Kidney (tissue), 14 donors: ENCODE measurements around the gene KRT79. TPM values are rescaled to one million over a fixed set of nuclear protein-coding genes. Genes with fewer than 3 reads are reported as not detected.

Source experiments
- DNase-seq, 5 donors: peaks; one replicate each; pipeline ENCODE4 v3.0.0-alpha.2; 2013 to 2020
- FAIRE-seq: peaks from 2 replicates; lab custom pipeline; 2012; peaks lifted over from hg19 to GRCh38; lab: Jason Lieb, UNC
- H3K27ac ChIP-seq, 2 donors: one replicate each; pipeline ENCODE4 v1.7.0; 2013; ENCODE audit warnings: low read depth in 2 of 2, low read length in 2 of 2, inconsistent platforms in 1 of 2
- H3K27me3 ChIP-seq: one replicate; pipeline ENCODE4 v1.7.1; 2013; ENCODE audit warnings: low read length, inconsistent platforms; ENCODE audit not compliant: control insufficient read depth, insufficient read depth
- H3K36me3 ChIP-seq, 3 donors: one replicate each; pipeline versions ENCODE4 v1.7.0 to v1.7.1; 2013; ENCODE audit warnings: low read length in 3 of 3, control low read depth in 1 of 3, inconsistent platforms in 1 of 3; ENCODE audit not compliant: insufficient read depth in 3 of 3, control insufficient read depth in 2 of 3
- H3K4me1 ChIP-seq, 3 donors: one replicate each; pipeline versions ENCODE4 v1.7.0 to v1.7.1; 2013; ENCODE audit warnings: low read length in 3 of 3, inconsistent platforms in 1 of 3, low read depth in 1 of 3; ENCODE audit not compliant: control insufficient read depth in 2 of 3, insufficient read depth in 2 of 3
- H3K4me3 ChIP-seq, 3 donors: one replicate each; pipeline versions ENCODE4 v1.7.0 to v1.8.1; 2013; ENCODE audit warnings: low read length in 3 of 3, control low read depth in 1 of 3, inconsistent platforms in 1 of 3
- H3K9ac ChIP-seq, 3 donors: one replicate each; pipeline versions ENCODE4 v1.7.0 to v1.7.1; 2013; ENCODE audit warnings: low read length in 3 of 3, control low read depth in 1 of 3, inconsistent platforms in 1 of 3
- H3K9me3 ChIP-seq, 3 donors: one replicate each; pipeline versions ENCODE4 v1.7.0 to v1.7.1; 2013; ENCODE audit warnings: low read length in 3 of 3, control low read depth in 1 of 3, inconsistent platforms in 1 of 3; ENCODE audit not compliant: control insufficient read depth in 2 of 3, insufficient read depth in 1 of 3
- intact Hi-C: fragments of 100-400 bp; cut with DNase I; formaldehyde crosslinking; loops from one replicate; pipeline ENCODE4 v1.11.1; 2022
- polyA plus RNA-seq: library from polyadenylated mRNA; stranded (reverse); fragments of 350-450 nt; fragmentation: Illumina TruSeq; extraction: RNeasy Lipid Tissue Mini Kit (QIAGEN cat#74804); gene quantifications from one replicate; pipeline ENCODE4 v1.2.3, GENCODE V29; 2014; ENCODE audit warnings: low read depth, low replicate concordance; ENCODE audit not compliant: insufficient read depth
- total RNA-seq: library from RNA; stranded (reverse); fragmentation: NEBNext Ultra II Directional; extraction: Animal tissue kit (Norgen Biotek cat#: 25700); gene quantifications from one replicate; pipeline ENCODE4 v1.2.1, GENCODE V29; 2021
- TF ChIP-seq, protein P1 (sequence below): IDR thresholded peaks from 3 replicates; pipeline ENCODE4 v1.5.1; 2012; ENCODE audit warnings: mild to moderate bottlenecking, moderate library complexity, borderline replicate concordance; ENCODE audit not compliant: insufficient read depth; ENCODE audit errors: extremely low read depth
- donor health status: control.
- donor health status: control.
- donor health status: control.
- donor health status: control.
- donor health status: control.
- donor health status: DM: yes; HTN: yes; CAD: no.
- donor health status: Normal renal cell carcinoma (clear cell type).

The KRT79 gene
- total and polyA plus RNA-seq, 2 donors from 2014 or later, result not detected

DNA sequence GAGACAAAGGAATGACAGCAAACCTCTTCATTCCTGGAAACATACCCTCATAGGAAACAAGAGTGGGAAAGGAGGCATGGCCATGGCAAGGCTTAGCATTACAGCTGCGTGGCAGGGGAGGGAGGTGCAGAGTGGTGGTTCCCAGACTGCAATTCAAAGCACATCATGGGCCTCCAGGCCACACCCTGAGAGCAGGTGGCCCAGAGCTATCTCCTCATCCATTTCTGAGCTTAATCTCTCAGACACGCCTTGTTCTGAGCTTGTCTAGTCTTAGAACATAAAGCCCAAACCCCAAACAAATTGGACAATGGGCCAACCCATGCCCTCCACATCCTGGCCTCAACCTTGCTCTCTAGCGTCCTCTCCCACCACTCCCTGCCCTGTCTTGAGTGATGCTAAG, 32.3 kb downstream of the KRT79 start:
- Histone ChIP-seq H3K9ac (no peak overlapping the region), H3K36me3 (no peaks in the 10 kb centered on the region), H3K27me3 (no peaks in the 10 kb centered on the region), H3K4me1 (no peaks in the 10 kb centered on the region), H3K27ac (no peak overlapping the region), H3K9me3 (no peaks in the 10 kb centered on the region), H3K4me3 (no peak overlapping the region)
- DNase-seq (no peak), FAIRE-seq (no peak)
- TF ChIP-seq, protein P1, sequence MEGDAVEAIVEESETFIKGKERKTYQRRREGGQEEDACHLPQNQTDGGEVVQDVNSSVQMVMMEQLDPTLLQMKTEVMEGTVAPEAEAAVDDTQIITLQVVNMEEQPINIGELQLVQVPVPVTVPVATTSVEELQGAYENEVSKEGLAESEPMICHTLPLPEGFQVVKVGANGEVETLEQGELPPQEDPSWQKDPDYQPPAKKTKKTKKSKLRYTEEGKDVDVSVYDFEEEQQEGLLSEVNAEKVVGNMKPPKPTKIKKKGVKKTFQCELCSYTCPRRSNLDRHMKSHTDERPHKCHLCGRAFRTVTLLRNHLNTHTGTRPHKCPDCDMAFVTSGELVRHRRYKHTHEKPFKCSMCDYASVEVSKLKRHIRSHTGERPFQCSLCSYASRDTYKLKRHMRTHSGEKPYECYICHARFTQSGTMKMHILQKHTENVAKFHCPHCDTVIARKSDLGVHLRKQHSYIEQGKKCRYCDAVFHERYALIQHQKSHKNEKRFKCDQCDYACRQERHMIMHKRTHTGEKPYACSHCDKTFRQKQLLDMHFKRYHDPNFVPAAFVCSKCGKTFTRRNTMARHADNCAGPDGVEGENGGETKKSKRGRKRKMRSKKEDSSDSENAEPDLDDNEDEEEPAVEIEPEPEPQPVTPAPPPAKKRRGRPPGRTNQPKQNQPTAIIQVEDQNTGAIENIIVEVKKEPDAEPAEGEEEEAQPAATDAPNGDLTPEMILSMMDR, result no peak
- intact Hi-C loops, result no loop called here

DNA sequence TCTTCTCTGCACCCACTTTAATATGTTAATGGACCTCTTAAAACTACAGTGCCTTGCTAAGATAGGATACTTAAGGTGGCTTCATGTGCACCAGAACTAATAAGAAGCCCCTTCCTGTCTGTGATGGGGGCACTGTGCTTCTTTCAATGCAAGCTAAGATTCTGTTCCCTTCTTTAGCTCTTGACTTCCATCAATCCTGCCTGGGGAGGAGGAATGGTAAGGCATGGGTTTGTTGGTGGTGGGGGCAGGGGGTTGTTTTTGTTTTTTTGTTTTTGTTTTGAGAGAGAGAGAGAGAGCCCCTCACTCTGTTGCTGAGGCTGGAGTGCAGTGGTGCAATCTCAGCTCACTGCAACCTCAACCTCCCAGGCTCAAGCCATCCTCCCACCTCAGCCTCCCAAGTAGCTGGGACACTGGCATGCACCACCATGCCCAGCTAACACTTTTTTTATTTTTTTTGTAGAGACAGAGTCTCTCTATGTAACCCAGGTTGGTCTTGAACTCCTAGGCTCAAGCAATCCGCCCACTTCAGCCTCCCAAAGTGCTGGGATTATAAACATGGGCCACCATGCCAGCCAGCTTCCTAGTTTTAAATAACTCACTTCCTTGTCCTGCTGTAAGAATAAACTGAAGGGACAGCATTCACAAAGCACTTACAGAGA, 33.7 kb downstream of the KRT79 start:
- H3K9ac ChIP-seq, result no peak overlapping the region
- DNase-seq, result no peak
- H3K4me1 ChIP-seq, result no peaks in the 10 kb centered on the region
- no peaks in the 10 kb centered on the region for H3K9me3 ChIP-seq
- no peak overlapping the region for H3K27ac ChIP-seq
- no peaks in the 10 kb centered on the region for H3K27me3 ChIP-seq
- H3K4me3 ChIP-seq, result no peak overlapping the region
- no peak for FAIRE-seq
- intact Hi-C loops, result no loop called here
- TF ChIP-seq, protein P1, result no peak
- H3K36me3 ChIP-seq, result no peaks in the 10 kb centered on the region

DNA sequence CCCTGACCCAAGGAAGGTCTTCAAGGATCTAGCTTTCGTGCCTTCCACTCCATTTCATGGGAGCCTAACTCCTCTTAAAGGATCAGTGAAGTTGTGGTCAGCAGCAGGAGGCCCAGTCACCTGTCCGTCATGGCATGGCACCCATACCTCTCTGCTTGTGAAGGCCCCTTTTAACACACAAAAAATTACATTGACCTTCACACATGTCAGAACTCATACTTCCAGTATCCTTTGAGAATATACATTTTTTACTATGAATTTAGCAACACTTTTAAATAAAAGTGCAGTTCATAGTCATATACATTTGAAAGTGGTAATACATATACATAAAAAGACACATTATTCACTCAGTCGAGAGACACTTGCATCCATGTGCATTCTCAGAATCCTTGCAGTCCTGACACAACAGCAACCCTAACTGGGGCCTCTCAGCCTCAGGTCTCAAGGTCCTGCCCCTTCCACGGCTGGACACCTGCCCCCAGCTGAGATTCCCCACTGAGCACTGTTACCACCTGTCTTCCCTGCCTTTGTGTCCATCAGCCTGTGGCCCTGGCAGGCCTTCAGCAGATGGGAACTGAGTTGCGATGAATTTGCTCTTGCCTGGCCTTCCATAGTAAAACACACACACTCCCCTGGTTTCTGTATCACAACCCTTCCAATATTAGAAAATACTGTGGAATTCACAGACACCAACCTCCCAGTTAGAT, 34.5 kb downstream of the KRT79 start:
- no peak for DNase-seq
- intact Hi-C loops, result no loop called here
- Histone ChIP-seq H3K36me3 (no peaks in the 10 kb centered on the region), H3K27ac (no peak overlapping the region), H3K9ac (no peak overlapping the region), H3K4me3 (no peak overlapping the region), H3K4me1 (no peaks in the 10 kb centered on the region), H3K27me3 (no peaks in the 10 kb centered on the region), H3K9me3 (no peaks in the 10 kb centered on the region)
- TF ChIP-seq, protein P1, result no peak
- no peak for FAIRE-seq
